Gastrocnemius medialis (tissue), 4 donors: Measurements from ENCODE around the gene NHSL1.

Source experiments
- POLR2A ChIP-seq, 2 donors: fragments of 450-650 bp; IDR thresholded peaks; one replicate each; pipeline ENCODE4 v1.6.1; 2017; ENCODE audit warnings: antibody characterized with exemption in 2 of 2, mild to moderate bottlenecking in 2 of 2, moderate library complexity in 2 of 2
- TF ChIP-seq, protein P1 (sequence below), 5 experiments: fragments of 450-650 bp in 3 of 5; fragments of 200-600 bp in 2 of 5; sonication (generic) in 2 of 5; IDR thresholded peaks in 4 of 5; conservative IDR thresholded peaks in 1 of 5; 1 replicate in 4 of 5; 2 replicates in 1 of 5; pipeline ENCODE4 v1.5.1; 2016 to 2019; ENCODE audit warnings: antibody characterized with exemption in 5 of 5, mild to moderate bottlenecking in 3 of 5, moderate library complexity in 3 of 5

DNA sequence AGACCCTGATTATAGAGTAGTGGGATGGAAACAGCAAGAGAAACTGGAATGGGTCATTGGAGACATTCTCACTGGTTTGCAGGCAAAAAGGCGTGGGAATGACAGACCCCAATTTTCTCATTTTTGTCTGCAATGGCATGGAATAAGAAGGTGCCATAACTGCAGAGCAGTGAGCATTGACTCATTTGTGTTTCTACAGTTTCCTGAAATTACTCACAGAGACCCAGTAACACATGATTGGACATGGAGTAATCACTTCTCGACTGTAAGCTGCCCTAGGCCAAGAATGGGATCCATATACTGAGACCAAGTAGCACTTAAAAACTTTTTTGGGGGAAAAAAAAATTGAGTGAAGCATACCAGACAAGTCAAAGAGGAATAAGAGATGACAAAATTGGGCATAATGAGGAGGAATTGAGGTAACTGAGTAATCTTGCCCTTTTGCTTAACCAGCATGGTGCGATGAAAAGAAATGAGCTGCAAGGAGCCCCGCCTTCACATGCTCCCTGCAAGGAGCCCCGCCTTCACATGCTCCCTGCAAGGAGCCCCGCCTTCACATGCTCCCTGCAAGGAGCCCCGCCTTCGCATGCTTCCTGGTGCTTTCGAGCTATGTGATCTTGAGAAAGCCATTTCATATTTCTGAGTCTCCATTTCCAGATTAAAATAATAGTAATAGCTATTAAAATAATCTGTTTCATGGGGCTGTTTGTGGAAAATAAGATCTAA, 44.1 kb downstream of the NHSL1 start:
- TF ChIP-seq, protein P1, sequence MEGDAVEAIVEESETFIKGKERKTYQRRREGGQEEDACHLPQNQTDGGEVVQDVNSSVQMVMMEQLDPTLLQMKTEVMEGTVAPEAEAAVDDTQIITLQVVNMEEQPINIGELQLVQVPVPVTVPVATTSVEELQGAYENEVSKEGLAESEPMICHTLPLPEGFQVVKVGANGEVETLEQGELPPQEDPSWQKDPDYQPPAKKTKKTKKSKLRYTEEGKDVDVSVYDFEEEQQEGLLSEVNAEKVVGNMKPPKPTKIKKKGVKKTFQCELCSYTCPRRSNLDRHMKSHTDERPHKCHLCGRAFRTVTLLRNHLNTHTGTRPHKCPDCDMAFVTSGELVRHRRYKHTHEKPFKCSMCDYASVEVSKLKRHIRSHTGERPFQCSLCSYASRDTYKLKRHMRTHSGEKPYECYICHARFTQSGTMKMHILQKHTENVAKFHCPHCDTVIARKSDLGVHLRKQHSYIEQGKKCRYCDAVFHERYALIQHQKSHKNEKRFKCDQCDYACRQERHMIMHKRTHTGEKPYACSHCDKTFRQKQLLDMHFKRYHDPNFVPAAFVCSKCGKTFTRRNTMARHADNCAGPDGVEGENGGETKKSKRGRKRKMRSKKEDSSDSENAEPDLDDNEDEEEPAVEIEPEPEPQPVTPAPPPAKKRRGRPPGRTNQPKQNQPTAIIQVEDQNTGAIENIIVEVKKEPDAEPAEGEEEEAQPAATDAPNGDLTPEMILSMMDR (IDR thresholded peaks at IDR 0.05 in 4 of 5, conservative IDR thresholded peaks at IDR 0.05 in 1 of 5): no peak
- TF ChIP-seq POLR2A (IDR thresholded peaks at IDR 0.05): no peak
